ENCODE data around the gene WDR70.

WDR70 gene

GRCh38 chr5:37768371-37768770 lies 389.3 kb downstream of the WDR70 start:
- no peak for DNase-seq (ENCODE audit: low read depth)
- TF ChIP-seq CTCF (IDR thresholded peaks at IDR 0.05; ENCODE audit: low read depth, low read length, missing control alignments), result no peak
- H3K4me3 ChIP-seq (ENCODE audit: low read depth, low read length), result no peak overlapping the region

- DNase-seq (ENCODE audit: low read depth), result no peak
- H3K4me3 ChIP-seq (ENCODE audit: low read depth, low read length), result no peak overlapping the region
- no peak for TF ChIP-seq CTCF (IDR thresholded peaks at IDR 0.05; ENCODE audit: low read depth, low read length, missing control alignments)
These were observed 390.0 kb downstream of the WDR70 start for GRCh38 chr5:37769108-37769507.

- no peak overlapping the region for H3K4me3 ChIP-seq (ENCODE audit: low read depth, low read length)
- TF ChIP-seq CTCF (IDR thresholded peaks at IDR 0.05; ENCODE audit: low read depth, low read length, missing control alignments), result no peak
- DNase-seq (ENCODE audit: low read depth), result no peak
These were observed 390.7 kb downstream of the WDR70 start for GRCh38 chr5:37769840-37770239.

- TF ChIP-seq CTCF (IDR thresholded peaks at IDR 0.05; ENCODE audit: low read depth, low read length, missing control alignments), result no peak
- DNase-seq (ENCODE audit: low read depth), result no peak
- H3K4me3 ChIP-seq (ENCODE audit: low read depth, low read length), result no peak overlapping the region
These were observed 391.7 kb downstream of the WDR70 start for GRCh38 chr5:37770786-37771185.

GRCh38 chr5:37771203-37771611 lies 392.1 kb downstream of the WDR70 start:
- no peak for DNase-seq (ENCODE audit: low read depth)
- TF ChIP-seq CTCF (IDR thresholded peaks at IDR 0.05; ENCODE audit: low read depth, low read length, missing control alignments), result no peak
- no peak overlapping the region for H3K4me3 ChIP-seq (ENCODE audit: low read depth, low read length)

GRCh38 chr5:37771731-37772130 lies 392.6 kb downstream of the WDR70 start:
- no peak for DNase-seq (ENCODE audit: low read depth)
- no peak for TF ChIP-seq CTCF (IDR thresholded peaks at IDR 0.05; ENCODE audit: low read depth, low read length, missing control alignments)
- no peak overlapping the region for H3K4me3 ChIP-seq (ENCODE audit: low read depth, low read length)

GRCh38 chr5:37772255-37772654 lies 393.1 kb downstream of the WDR70 start:
- H3K4me3 ChIP-seq (ENCODE audit: low read depth, low read length), result no peak overlapping the region
- no peak for TF ChIP-seq CTCF (IDR thresholded peaks at IDR 0.05; ENCODE audit: low read depth, low read length, missing control alignments)
- no peak for DNase-seq (ENCODE audit: low read depth)
